OCI-LY3 (cell line): ENCODE measurements around the gene CHST4.

ENCODE experiments used
- H2AFZ ChIP-seq: fragments of 200-600, 300-600 bp; shearing (Covaris generic); 2 replicates; pipeline ENCODE4 v1.6.0; 2014; ENCODE audit warnings: antibody characterized with exemption, low read depth, low read length
- H3K27ac ChIP-seq: fragments of 200-600, 300-600 bp; sonication (generic); 2 replicates; pipeline ENCODE4 v1.5.1; 2014; ENCODE audit warnings: mild to moderate bottlenecking, low read length, moderate library complexity, mixed read lengths
- H3K27me3 ChIP-seq: fragments of 200-600, 300-600 bp; sonication (generic); 2 replicates; pipeline ENCODE4 v1.6.1; 2014; ENCODE audit warnings: low read depth, low read length, mixed read lengths
- H3K36me3 ChIP-seq: fragments of 200-600, 300-600 bp; sonication (generic); replicated peaks from 2 replicates; pipeline ENCODE3; 2014; ENCODE audit warnings: low read depth, low read length, mixed read lengths
- H3K4me1 ChIP-seq: fragments of 300-600, 200-600 bp; sonication (generic); 2 replicates; pipeline ENCODE4 v1.6.1; 2014; ENCODE audit warnings: low read length, mixed read lengths
- H3K4me2 ChIP-seq: fragments of 200-600, 300-600 bp; sonication (generic); 2 replicates; pipeline ENCODE4 v1.6.1; 2014; ENCODE audit warnings: low read length, mixed read lengths
- H3K4me3 ChIP-seq: fragments of 300-600, 200-600 bp; sonication (generic); 2 replicates; pipeline ENCODE4 v1.5.1; 2014; ENCODE audit warnings: antibody characterized with exemption, mild to moderate bottlenecking, low read length, moderate library complexity
- H3K79me2 ChIP-seq: fragments of 300-600, 200-600 bp; shearing (Covaris generic); 2 replicates; pipeline ENCODE4 v1.6.1; 2014; ENCODE audit warnings: mild to moderate bottlenecking, low read length, mixed read lengths
- H3K9ac ChIP-seq: fragments of 300-600, 200-600 bp; shearing (Covaris generic); 2 replicates; pipeline ENCODE4 v1.6.0; 2014; ENCODE audit warnings: mild to moderate bottlenecking, low read length, moderate library complexity
- H3K9me3 ChIP-seq: fragments of 200-600, 300-600 bp; shearing (Covaris generic); 2 replicates; pipeline ENCODE4 v1.6.1; 2014; ENCODE audit warnings: low read length, mixed read lengths; ENCODE audit not compliant: insufficient read depth
- H4K20me1 ChIP-seq: fragments of 200-600, 300-600 bp; sonication (generic); 2 replicates; pipeline ENCODE4 v1.6.1; 2016; ENCODE audit warnings: low read length, mixed read lengths; ENCODE audit not compliant: insufficient read depth
- CTCF ChIP-seq: fragments of 200-600, 300-600 bp; sonication (generic); IDR thresholded peaks from 2 replicates; pipeline ENCODE4 v1.5.1; 2014; ENCODE audit warnings: antibody characterized with exemption, low read length, low read depth
- EZH2phosphoT487 ChIP-seq: fragments of 200-600 bp; shearing (Covaris generic); IDR thresholded peaks from 2 replicates; pipeline ENCODE4 v1.6.1; 2018; ENCODE audit warnings: antibody characterized with exemption, mixed run types, low read depth

CHST4 gene

GRCh38 chr16:71547168-71547567, 20.9 kb downstream of the CHST4 start:
- no peak for TF ChIP-seq EZH2phosphoT487
- H3K79me2 ChIP-seq, result no peaks in the 10 kb centered on the region
- H3K4me2 ChIP-seq, result no peak overlapping the region
- H3K9me3 ChIP-seq, result no peaks in the 10 kb centered on the region
- H3K27me3 ChIP-seq, result peaks cover 16% of the 10 kb centered on the region
- H3K4me1 ChIP-seq, result no peaks in the 10 kb centered on the region
- no peaks in the 10 kb centered on the region for H3K36me3 ChIP-seq
- H4K20me1 ChIP-seq, result no peaks in the 10 kb centered on the region
- no peak overlapping the region for H3K27ac ChIP-seq
- H3K4me3 ChIP-seq, result no peak overlapping the region
- no peak overlapping the region for H3K9ac ChIP-seq
- no peak overlapping the region for H2AFZ ChIP-seq

GRCh38 chr16:71552698-71553503, 26.7 kb downstream of the CHST4 start:
- Histone ChIP-seq H3K4me2 (no peak overlapping the region), H2AFZ (no peak overlapping the region), H3K36me3 (no peaks in the 10 kb centered on the region), H3K9me3 (no peaks in the 10 kb centered on the region), H3K9ac (no peak overlapping the region), H3K27me3 (peaks cover 9% of the 10 kb centered on the region), H4K20me1 (no peaks in the 10 kb centered on the region), H3K27ac (no peak overlapping the region), H3K4me1 (peaks cover 7% of the 10 kb centered on the region), H3K79me2 (no peaks in the 10 kb centered on the region), H3K4me3 (no peak overlapping the region)
- no peak for TF ChIP-seq EZH2phosphoT487
- TF ChIP-seq CTCF, result peak; percentile 34

DNA sequence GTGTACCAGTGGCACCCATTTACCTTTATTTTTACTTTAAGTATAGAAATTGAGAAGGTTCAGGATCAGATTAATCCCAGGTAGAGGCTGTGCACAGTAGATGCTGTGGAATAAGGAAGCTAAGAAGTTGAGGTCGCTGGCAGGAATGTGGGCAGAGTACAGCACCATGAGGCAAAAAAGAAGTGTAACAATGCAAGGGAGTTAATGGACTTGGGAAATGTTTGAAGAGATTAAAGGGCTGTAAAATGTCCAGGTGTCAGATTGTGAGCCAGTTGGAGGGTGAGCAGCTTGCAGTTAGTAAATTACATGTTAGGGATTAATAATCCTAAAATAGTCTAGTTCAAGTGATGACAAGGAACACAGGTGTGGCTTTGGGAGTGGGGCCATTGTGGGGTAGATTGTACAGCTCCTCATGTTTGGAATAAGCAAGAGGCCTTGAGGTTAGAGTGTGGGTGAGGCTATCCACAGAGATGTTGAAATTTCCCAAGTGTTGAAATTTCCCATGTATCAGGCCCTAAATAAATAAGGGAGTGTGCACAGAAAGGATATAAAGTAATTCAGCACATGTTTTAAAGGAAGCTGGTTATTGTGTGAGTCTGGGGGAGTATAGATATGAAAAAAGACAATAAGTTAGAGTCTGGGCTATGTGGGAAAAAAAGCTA, 29.1 kb downstream of the CHST4 start:
- H3K4me1 ChIP-seq, result peaks cover 7% of the 10 kb centered on the region
- no peak overlapping the region for H3K27ac ChIP-seq
- no peak overlapping the region for H2AFZ ChIP-seq
- TF ChIP-seq CTCF (no peak), EZH2phosphoT487 (no peak)
- H3K4me2 ChIP-seq, result no peak overlapping the region
- no peak overlapping the region for H3K4me3 ChIP-seq
- no peaks in the 10 kb centered on the region for H3K27me3 ChIP-seq
- no peaks in the 10 kb centered on the region for H4K20me1 ChIP-seq
- no peaks in the 10 kb centered on the region for H3K9me3 ChIP-seq
- no peaks in the 10 kb centered on the region for H3K79me2 ChIP-seq
- H3K9ac ChIP-seq, result no peak overlapping the region
- H3K36me3 ChIP-seq, result no peaks in the 10 kb centered on the region

DNA sequence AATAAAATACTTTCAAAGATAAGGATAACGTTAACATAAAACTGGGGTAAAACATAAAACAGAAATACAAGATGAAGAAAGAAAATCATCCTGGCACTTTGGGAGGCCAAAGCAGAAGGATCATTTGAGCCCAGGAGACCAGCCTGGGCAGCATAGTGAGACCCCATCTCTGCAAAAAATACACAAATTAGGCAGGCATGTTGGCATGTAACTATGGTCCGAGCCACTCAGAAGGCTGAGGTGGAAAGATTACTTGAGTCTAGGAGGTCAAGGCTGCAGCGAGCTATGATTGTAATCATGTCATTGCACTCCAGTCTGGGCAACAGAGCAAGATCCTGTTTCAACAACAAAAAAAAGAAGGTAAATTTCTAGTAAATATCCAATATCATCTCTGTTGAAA, 31.1 kb downstream of the CHST4 start:
- H3K27ac ChIP-seq, result no peak overlapping the region
- no peak overlapping the region for H3K9ac ChIP-seq
- no peak overlapping the region for H3K4me2 ChIP-seq
- H2AFZ ChIP-seq, result no peak overlapping the region
- H3K4me3 ChIP-seq, result no peak overlapping the region
- peaks cover 7% of the 10 kb centered on the region for H3K4me1 ChIP-seq
- no peaks in the 10 kb centered on the region for H4K20me1 ChIP-seq
- TF ChIP-seq EZH2phosphoT487 (no peak), CTCF (no peak)
- H3K79me2 ChIP-seq, result no peaks in the 10 kb centered on the region
- no peaks in the 10 kb centered on the region for H3K36me3 ChIP-seq
- H3K27me3 ChIP-seq, result no peaks in the 10 kb centered on the region
- H3K9me3 ChIP-seq, result no peaks in the 10 kb centered on the region
